HG02938 (cell line): ENCODE results near the gene IFT122.
"Not testable (repeated sequence)": the region's sequence is repeated elsewhere in the genome, so short reads cannot be mapped to it uniquely, and the experiment has no call there.

Experiments
- ATAC-seq: cut with Tn5 transposase; IDR thresholded peaks from one replicate; pipeline ENCODE4 v1.9.1; 2021; ENCODE audit warnings: mild to moderate bottlenecking, moderate library complexity; ENCODE audit not compliant: unreplicated experiment

The IFT122 gene

GRCh38 chr3:129439817-129440617, at the start of gene IFT122, which contains the start of gene MBD4:
Gene IFT122, plus strand, starts transcription at chr3:129440224. Its CDS starts 107 bp downstream, at chr3:129440331.
Gene MBD4, minus strand, starts transcription at chr3:129439948. Its CDS starts 115 bp downstream, at chr3:129439833.
- ATAC-seq: peak; percentile 86

GRCh38 chr3:129391583-129391982, 48.4 kb upstream of the IFT122 start:
- ATAC-seq: not testable (repeated sequence)

GRCh38 chr3:129392106-129392887, 47.7 kb upstream of the IFT122 start:
- not testable (repeated sequence) for ATAC-seq

DNA sequence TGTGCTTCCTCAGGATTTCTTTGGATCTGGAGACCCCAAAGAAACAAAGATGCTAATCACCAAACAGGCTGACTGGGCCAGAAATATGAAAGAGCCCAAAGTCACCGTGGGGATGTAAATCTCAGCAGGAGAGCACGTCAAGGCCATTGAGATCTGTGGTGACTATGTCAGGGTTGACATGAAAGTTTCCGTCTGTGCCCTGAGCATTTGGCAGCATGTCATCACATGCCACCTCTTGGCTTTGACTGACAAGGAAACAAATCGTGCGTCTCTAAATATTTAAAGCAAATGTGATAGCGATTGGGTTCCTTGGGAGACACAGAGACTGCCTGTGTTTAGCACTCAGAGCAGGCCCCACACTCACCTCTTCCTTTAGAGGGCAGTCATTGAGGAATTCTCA, 46.8 kb upstream of the IFT122 start:
- no peak for ATAC-seq

GRCh38 chr3:129393760-129394564, 46.1 kb upstream of the IFT122 start:
- not testable (repeated sequence) for ATAC-seq

GRCh38 chr3:129398803-129399144, 41.2 kb upstream of the IFT122 start:
- ATAC-seq: peak; percentile 21

- ATAC-seq: peak; percentile 70
Measured at GRCh38 chr3:129399145-129399894, 40.7 kb upstream of the IFT122 start.

DNA sequence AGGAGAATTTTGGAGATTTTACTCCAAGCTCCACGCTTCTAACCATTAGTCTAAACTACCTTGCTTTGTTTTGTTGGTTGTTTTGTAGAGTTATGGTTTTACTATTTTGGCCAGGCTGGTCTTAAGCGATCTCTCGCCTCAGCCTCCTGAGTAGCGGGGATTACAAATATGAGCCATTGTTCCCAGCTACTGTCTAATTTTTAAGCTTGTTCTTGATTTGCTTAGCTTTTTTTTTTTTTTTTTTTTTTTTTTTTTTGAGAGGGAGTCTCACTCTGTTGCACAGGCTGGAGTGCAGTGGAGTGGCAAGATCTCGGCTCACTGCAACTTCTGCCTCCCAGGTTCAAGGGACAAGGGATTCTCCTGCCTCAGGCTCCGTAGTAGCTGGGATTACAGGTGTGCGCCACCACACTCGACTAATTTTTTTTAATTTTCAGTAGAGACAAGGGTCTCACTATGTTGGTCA, 40.1 kb upstream of the IFT122 start:
- no peak for ATAC-seq

GRCh38 chr3:129402210-129402609, 37.8 kb upstream of the IFT122 start:
- ATAC-seq: no peak

DNA sequence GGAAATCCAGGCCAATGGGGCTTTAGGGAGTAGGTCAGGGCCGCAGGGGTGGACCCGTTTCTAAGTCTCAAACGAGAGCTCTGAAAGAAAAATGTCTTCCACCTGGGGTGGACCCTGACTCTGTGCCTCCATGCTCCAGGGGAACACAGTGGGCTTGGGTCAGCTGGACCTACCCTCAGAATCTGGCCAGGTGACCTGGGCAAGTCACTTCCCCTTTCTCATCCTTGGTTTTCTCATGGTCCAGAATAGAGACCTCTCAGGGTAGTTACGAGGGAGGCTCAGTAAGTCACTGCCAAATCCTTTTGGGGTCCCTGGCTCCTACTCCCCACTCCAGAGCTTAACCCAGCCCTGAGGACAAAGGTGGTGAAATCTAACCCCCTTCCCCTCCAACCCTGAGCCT, 37.4 kb upstream of the IFT122 start:
- ATAC-seq: no peak

DNA sequence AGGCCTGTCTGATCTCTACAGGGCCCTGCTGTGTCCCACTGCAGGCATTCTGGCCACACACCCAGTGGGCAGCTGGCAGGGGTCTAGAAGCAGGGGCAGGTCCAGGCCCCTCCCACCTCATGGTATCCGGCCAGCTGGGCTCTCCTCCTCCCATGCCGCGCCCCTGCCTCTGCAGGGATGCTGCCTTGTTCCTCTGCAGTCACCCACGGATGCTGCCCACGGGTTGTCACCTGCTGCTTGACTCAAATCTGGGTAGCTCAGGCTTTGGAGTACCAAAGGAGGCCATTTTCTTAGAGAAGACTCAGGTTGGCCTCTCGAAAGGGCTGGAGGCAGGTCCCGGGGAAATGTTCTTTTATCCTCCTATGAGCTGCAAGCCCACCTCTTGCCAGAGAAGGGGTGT, 36.6 kb upstream of the IFT122 start:
- no peak for ATAC-seq

GRCh38 chr3:129404130-129404529, 35.9 kb upstream of the IFT122 start:
- ATAC-seq: no peak

DNA sequence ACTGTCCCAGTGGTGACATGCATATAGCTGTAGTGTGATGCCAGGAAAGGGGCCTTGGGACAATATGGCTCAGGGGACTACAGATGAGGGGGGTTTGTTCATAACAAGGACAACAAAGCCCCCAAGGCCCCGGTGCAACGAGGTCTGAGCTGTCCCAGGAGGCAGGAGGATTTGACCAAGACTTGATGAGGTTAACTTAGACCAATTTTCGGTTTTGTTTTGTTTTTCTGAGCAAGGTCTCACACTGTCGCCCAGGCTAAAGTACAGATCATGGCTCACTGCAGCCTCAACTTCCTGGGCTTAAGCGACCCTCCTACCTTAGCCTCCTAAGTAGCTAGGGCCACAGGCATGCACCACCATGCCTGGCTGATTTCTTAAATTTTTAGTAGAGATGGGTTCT, 35.4 kb upstream of the IFT122 start:
- no peak for ATAC-seq

DNA sequence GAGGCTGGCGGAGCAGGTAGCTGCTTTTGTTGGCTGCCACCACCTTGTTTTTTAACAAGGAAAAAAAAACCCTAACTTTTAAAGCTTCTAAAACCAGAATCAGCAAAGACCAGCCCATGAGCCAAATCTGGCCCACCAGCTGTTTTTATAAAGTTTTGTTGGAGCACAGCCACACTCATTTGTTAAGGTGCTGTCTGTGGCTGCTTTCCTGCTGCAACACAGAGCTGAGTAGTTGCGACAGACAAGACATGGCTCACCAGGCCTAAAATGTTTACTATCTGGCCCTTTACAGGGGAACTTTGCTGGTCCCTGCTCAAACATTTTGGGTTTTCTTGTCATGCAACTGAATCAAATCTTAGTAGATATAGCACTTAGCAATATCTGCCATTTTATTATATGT, 30.5 kb upstream of the IFT122 start:
- ATAC-seq: no peak

- ATAC-seq: no peak
Measured at GRCh38 chr3:129410971-129411370, 29.1 kb upstream of the IFT122 start.

GRCh38 chr3:129412542-129413198, 27.4 kb upstream of the IFT122 start:
- ATAC-seq: no peak

- ATAC-seq: not testable (repeated sequence)
Measured at GRCh38 chr3:129413238-129413637, 26.8 kb upstream of the IFT122 start.

DNA sequence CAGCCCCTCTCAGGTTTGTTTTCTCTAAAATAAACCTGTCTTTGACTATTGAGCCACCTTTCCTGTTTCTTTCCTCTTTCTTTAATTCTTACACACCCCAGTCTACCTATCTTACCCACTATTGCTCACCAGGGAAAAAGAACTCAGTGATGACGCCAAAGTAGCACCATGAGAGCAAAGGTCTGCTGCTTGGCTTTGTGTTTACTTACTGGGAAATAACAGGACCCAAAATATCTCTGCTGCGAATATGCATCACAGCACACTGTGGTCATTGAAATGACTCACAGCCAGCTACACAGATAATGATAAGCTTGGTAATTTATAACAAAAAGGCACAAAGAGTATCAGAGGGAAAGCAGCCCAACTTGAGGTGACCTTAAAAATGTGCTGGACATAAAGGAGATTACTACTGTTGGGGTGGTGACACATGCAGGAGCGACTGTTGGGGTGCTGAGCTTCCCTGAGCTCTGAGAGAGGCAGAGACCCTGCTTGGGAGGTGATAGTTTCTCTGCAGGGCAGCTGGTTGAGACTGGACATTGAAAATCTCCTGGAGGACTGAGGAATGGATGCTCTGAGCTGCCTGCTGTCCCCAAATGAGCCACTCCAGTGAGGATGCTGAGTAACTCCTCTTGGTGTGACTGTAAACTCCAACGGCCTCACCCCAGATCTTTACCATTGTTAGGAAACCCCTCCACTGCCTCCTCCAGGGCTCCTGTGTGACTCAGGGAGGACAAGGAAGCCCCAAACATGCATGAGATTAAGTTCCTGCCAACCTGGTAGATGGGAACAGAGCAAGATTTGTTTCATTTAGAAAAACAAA, 26.1 kb upstream of the IFT122 start:
- ATAC-seq: peak; percentile 89

DNA sequence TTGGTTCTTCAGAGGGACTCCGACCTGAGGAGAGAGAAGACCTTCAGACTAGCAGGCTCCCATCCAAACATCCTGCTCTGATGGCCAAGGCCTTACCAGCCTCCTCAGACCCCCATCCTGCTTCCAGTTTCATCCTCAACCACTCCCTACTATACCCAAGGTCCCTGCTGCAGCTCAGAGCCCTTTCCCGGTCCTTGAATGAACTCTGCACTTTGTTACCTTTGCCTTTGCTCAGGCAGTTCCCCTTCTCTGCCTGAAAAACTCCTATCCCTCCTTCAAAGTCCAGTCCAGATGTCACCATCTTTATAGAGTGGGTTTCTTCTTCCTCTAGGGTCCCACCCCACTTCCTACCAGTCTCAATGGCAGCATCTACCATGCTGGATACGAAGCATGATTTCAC, 24.6 kb upstream of the IFT122 start:
- no peak for ATAC-seq
